NCI-H1436 (cell line): ENCODE results near the gene KRT25.

Experiments used
- DNase-seq: peaks from one replicate; lab custom pipeline; 2025; lab: John Stamatoyannopoulos, UW

The KRT25 gene

DNA sequence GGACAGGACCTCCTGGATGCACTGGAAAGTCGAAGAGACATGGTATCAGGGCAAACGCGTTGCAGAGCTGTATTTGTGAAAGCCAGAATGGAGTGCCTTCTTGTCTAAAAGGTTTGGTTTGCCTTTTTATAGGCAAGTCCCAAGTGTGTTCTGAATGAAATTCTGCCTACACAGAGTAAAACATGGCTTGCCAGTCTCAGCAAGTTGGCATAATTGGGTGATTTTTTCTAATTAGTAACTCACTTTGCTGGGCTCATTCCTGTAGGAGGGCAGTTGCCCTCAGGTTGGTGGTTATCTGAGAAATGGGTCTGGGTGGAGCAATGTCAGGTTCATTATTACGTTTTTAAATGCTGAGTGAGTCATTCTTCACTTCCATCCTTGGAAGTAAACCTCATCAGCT is at the start of gene KRT25:
Gene KRT25, minus strand, starts transcription at position 101 of the 400 bp plus-strand sequence. Its CDS starts 60 bp downstream, at position 41.
- DNase-seq, result no peak

GRCh38 chr17:40803617-40804082 is 48.5 kb upstream of the KRT25 start:
- peak; percentile 83 for DNase-seq

DNA sequence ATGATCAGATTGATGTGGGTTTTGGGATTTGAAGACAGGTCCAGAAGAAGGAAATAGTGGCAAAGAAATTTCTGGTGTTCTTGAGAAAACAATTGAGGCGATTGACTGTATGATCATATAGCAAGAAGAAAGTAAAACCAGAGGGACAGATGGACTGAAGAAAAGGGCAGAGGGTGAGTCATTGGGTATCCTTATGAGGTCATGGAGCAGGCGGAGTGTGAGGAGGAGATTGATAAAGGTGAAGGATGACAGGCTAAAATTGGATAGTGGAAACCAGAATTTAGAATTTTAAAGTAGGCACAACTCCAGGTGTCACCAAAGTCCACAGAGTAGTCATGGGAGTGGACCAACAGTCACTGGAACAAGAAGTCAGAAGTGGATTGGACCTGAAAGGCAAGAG is 46.0 kb upstream of the KRT25 start:
- no peak for DNase-seq

- DNase-seq, result no peak
Observed at GRCh38 chr17:40800381-40800780, 45.2 kb upstream of the KRT25 start.

- DNase-seq, result no peak
Observed at GRCh38 chr17:40799859-40800258, 44.7 kb upstream of the KRT25 start, which contains the start of gene KRT28. Gene KRT28, minus strand, starts transcription at chr17:40799959. Its CDS starts 66 bp downstream, at chr17:40799893.

- no peak for DNase-seq
Observed at GRCh38 chr17:40796846-40797245, 41.7 kb upstream of the KRT25 start.

DNA sequence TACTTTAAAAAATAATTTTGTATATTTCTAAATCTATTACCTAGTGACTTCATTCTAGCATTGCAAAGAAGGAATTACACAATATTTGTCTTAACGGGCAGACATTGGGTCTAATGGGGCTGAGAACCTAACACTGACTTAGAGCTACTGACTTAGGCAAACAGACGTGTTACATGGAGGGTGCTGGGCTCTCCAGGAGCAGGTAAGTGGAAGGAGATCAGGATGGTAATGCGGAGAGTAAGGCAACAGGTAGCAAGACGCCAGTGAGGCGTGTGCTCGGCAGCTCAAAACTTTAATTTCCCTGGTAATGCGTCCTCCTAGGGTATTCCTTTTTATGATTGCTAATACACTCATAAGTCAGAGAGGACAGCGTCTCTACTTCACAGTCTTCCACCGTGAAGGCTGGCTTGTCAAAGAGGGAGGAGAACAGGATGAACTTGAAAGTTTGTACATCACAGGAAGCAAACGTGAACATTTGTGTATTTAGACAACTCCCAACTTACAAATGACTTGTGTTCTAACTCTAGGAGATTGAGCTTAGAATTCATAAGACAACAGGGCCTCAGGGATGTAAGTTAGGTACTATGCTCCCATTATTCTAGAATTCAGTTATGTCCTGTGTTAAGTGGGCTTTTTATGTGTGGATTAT is 40.0 kb upstream of the KRT25 start:
- no peak for DNase-seq

- peak; percentile 4 for DNase-seq
Observed at GRCh38 chr17:40794466-40794865, 39.3 kb upstream of the KRT25 start.

DNA sequence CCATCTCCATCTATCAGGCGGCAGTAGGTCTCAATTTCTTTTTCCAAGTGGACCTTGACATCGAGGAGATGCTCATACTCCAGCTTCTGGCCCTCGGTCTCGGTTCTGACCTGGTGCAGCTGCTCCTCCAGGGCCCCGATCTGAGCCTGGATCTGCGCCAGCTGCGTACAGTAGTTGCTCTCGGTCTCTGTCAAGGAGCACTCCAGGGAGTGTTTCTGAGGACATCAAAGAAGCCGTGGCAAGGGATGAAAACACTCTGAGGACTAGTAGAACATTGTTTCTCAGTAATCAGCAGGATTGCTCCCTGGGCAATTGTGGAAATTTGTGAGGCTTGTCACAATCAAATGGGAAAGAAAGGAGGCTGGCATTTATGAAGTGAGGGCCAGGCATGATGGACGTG is 38.7 kb upstream of the KRT25 start:
- peak; percentile 24 for DNase-seq

- no peak for DNase-seq
Observed at GRCh38 chr17:40791787-40792436, 36.8 kb upstream of the KRT25 start.

- DNase-seq, result no peak
Observed at GRCh38 chr17:40791111-40791510, 36.0 kb upstream of the KRT25 start.

DNA sequence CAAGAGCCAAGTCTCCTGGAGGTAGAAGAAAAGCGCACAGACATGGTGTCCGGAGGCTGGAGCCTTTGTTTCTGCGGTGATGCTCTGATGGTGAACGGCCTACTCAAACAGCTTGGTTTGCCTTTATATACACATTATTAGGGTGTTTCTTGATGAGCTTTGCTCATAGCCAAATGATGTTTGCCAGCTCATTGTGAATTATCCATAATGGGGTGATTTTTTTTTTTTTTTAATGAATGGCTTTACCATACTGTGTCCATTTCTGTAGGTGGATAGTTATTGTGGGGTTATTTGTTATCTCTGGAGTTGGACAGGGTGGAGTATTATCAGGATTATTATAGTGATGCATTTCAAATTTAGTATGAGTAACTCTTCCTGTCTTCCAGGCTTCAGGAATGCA is 27.3 kb upstream of the KRT25 start, which contains the start of gene KRT27:
Gene KRT27, minus strand, starts transcription at position 101 of the 400 bp plus-strand sequence. Its CDS starts 57 bp downstream, at position 44.
- no peak for DNase-seq

DNA sequence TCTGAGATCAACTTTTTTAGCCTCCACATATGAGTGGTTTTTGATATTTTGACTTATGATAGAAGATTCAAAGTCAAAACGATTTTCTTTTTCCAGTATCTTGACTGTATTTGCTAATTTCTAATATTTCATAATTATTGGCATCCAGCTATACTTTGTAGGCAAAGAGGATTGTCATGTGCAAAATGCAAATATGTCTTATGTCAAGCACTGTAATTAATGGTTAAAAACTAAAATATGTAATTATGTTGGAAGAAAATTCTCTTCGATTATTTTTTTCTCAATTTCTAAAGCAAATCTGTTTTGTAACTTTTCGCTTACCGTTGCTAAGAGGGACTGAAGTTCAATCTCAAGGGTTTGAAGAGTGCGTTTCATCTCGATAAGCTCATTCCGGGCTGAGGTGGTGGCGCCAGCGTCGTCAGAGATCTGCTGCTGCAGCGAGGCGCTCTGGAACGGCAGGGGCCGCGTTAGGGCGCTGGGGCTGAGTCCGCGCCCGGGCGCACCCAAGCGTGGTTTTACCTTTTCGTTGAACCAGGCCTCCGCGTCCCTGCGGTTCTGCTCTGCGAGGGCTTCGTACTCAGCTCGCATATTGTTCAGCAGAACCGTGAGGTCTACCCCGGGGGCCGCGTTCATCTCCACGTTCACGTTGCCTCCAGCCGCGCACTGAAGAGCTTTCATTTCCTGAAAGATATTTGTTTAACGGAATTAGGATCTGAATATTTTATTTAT is 24.2 kb upstream of the KRT25 start:
- DNase-seq, result peak; percentile 22

DNA sequence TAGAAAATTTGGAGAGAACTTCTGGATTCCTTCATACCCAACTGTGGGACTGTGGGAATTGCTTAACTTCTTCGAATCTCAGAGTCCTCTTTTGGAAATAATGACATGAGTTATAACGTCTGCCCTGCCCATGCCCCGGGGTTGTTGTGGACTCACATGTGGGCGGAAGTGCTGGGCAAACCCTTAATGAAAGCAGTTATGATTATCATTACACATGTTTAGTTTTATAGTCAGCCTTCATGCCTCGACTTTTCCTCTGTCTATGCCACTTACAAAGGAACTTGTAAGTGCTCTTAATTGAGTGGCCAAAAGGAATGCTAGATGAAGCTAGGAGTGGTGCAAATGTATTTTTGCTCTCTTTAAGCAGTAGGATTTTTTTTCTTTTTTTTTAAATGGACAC is 23.3 kb upstream of the KRT25 start:
- DNase-seq, result no peak

- DNase-seq, result no peak
Observed at GRCh38 chr17:40777971-40778370, 22.8 kb upstream of the KRT25 start.

DNA sequence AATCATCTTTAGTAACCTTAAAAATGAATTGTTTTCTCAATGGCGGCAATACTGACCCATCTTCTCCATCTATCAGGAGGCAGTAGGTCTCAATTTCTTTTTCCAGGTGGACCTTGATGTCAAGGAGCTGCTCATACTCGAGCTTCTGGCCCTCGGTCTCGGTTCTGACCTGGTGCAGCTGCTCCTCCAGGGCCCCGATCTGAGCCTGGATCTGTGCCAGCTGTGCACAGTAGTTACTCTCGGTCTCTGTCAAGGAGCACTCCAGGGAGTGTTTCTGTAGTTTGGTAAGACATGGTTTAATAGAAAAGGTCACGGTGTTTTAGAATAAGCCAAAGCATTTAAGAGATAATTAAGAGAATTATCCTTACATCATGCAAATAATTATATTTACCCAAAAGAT is 22.3 kb upstream of the KRT25 start:
- no peak for DNase-seq

GRCh38 chr17:40775945-40776344 is 20.8 kb upstream of the KRT25 start:
- no peak for DNase-seq

- DNase-seq, result no peak
Observed at GRCh38 chr17:40772101-40772500, 17.0 kb upstream of the KRT25 start, which contains the start of gene KRT26. Gene KRT26, minus strand, starts transcription at chr17:40772201. Its CDS starts 88 bp downstream, at chr17:40772113.

DNA sequence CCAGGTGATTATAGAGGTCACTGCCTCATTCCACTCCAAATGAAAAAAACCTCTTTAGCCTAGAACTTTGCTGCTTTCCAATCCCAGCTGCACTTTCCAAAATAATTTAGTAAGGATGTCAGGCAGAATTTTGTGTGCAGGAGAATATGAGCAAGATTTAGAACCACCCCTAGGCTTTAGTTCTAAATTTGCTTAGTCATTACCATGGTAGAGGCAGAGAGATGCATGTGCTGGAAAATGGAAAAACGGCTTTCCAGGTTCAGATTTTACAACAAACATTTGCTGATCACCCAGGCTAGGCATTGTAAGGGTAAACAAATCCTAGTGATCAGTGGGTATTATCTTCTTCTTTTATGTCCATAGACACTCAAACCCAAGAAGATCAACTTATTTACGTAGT is 10.5 kb upstream of the KRT25 start:
- DNase-seq, result no peak

DNA sequence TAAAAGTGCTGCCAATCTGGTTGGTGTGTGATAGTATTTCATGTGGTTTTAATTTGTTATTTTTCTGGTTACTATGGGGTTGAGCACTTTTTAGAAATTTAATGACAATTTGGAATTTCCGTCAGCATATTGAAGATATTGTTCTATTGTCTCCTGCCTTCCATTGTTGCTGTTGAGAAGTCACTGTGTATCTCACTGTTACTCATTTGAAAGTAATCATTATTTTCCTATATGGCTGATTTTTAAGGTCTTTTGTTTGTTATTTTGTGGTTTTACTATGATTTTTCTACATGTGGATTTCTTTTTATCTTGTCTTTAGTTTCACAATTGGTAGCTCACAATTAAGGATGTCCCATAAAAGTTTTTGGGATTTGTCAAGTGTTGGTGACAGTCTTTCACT is 8.6 kb upstream of the KRT25 start:
- no peak for DNase-seq

DNA sequence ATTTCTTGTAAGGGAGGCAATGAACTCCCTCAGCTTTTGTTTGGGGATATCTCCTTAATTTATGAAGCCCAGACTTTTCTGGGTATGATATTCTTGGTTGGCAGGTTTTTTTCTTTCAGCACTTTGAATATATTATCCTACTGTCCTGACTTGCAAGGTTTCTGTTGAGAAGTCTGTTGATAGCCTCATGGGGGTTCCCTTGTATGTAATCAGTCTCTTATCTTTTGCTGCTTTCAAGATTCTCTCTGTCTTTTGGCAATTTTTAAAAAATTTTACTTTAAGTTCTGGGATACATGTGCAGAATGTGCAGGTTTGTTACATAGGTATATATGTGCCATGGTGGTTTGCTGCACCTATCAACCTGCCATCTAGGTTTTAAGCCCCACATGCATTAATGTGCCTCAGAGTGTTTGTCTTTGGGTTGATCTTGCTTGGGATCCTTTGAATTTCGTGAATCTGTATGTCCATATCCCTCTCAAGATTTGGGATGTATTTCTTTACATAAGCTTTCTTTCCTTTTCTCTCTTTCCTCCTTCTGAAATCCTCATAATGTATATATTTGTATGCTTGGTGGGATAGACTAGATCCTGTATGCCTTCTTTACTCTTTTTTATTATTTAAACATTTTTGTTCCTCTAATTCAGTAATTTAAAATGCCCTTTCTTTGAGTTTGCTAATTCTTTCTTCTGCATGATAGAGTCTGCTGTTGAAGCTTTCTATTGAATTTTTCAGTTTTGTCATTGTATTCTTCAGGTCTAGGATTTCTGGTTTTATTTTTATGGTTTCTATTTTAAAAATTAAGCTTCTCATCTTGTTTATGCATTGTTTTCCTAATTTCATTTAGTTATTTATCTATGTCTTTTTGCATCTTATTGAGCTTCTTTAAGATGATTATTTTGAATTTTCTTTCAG is 5.2 kb upstream of the KRT25 start:
- no peak for DNase-seq

DNA sequence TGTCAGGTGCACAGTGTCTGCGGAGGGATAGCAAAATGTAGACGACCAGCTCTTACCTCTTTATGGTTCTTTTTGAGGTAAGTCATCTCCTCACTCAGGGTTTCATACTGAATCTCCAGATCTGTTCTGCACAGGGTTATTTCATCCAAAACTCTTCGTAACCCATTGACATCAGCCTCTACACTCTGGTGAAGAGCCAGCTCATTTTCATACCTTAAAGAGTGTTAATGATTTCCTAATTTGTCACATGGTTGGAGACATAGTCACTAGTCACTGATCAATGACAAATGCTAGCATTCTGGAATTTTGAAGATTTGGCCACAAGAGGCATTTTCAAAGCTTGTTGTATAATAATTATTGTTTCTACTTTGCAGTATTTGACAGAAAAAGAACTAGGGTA is 1.3 kb downstream of the KRT25 start:
- no peak for DNase-seq
